HG02973 (cell line): ENCODE data around the gene WNK2.

ENCODE experiments used
- ATAC-seq: cut with Tn5 transposase; IDR thresholded peaks from one replicate; pipeline ENCODE4 v1.9.1; 2021; ENCODE audit warnings: moderate library complexity; ENCODE audit not compliant: unreplicated experiment

Gene WNK2

DNA sequence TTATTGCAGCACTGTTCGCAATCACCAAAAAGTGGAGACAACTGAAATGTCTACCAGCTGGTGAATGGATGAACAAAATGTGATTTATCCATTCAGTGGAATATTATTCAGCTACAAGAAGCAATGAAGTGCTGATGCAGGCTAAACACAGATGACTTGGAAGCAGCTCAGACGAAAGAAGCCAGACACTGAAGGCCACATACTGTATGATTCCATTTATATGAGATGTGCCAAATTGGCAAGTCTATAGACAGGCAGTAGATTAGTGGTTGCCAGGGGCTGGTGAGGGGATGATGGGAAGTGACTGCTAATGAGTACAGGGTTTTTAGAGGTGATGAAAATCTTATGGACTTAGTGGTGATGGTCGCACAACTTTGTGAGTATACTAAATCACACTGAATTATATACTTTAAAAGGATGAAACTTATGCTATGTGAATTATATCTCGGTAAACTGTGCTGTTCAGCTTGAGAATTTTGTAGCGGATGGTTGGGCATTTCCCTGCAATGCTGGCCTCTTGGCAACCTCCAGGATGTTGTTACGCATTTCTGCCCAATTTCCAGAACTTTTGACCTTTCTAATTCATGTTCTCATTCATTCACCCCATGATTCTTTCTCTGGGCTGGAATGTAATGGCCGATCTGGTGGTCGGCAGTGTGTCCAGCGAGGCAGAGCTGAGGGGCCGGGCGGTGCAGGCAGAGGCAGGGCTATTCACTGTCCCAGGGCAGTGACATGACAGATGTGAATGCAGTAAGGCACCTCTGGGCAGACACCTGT, 22.0 kb upstream of the WNK2 start:
- ATAC-seq: no peak

DNA sequence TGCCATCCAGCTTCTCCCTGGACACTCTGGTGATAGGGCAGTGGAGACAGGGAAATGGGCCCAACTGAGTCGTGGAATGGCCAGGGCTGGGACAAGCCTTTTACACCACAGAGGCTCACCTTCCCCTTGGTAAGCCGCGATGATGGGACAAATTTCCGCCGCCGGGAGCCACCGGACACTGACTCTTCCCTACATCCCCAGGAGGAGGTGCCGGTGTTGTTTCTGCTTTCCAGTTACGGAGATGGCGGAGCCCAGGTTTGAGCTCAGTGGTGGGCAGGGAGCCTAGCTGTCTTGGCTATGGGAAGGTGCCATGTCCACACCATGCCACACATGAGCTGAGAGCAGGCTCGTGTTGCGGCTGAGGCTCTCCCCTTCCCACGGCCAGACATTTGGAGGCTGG, 19.9 kb upstream of the WNK2 start:
- ATAC-seq: no peak

DNA sequence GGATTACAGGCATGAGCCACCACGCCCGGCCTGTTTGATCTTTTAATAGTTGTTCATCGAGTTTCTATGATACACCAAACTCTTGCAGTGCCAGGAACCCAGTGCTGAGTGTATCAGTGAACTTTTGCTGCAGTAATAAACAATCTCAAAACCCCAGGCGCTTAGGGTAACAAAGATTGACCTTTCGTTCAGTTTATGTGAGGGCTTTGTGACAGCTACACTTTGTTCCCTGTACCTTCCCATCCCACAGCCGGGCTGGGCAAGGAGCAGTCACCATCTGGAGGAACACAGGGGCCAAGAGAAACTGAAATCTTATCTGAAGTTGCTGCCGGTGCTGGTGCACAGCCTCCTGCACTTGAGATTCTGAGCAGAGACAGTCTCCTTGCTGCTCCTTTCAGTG, 17.2 kb upstream of the WNK2 start:
- ATAC-seq: no peak

DNA sequence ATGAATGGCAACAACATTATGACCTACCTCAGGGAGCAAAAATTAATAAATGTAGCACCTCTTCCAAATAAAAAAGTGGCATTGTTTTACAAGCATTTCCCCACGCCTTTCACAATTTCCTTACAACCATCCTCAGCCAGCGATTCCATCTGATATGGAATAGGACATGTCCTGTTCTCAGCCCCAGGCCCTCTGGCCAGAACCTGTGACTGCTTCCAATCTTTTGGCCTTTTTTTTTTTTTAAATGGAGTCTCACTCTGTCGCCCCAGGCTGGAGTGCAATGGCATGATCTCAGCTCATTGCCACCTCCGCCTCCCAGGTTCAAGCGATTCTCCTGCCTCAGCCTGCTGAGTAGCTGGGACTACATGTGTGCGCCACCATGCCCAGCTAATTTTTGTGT, 16.8 kb upstream of the WNK2 start:
- no peak for ATAC-seq

DNA sequence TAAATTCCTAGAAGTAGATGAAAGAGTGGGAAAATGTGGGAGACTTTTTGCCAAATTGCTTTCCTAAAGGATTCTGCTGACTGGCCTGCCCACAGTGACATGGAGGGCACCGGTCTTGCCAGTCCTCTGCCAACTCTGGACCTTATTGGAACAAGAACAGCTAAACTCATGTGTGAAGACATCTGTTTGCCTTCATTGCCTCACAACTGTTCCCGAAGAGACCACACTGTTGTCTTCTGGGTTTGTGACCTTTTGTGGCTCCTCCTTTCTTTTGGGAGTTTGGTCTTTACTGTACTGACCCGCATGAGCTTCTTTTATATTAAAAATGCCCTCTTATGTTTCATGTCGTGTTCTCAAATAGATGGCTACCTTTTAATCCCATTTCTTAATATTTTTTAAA, 16.1 kb upstream of the WNK2 start:
- ATAC-seq: no peak

DNA sequence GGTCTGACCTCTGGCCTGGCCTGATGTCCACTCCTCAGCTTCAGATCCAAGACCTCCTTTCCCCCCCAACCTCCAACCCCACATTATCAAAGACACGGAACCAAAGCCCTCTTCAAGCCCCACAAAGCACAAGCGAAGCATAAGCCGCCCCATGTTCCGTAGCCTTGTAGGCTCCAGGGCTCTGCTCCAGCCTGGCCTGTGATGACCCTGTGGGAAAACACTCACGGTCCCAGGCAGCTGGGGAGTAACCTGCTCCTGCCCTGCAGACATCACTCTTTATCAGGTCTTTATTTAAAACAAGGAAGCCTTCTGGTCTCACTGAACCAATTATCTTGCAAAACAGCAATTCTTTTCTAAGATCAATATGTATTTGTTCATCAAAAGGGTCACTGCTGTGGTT, 15.4 kb upstream of the WNK2 start:
- no peak for ATAC-seq

DNA sequence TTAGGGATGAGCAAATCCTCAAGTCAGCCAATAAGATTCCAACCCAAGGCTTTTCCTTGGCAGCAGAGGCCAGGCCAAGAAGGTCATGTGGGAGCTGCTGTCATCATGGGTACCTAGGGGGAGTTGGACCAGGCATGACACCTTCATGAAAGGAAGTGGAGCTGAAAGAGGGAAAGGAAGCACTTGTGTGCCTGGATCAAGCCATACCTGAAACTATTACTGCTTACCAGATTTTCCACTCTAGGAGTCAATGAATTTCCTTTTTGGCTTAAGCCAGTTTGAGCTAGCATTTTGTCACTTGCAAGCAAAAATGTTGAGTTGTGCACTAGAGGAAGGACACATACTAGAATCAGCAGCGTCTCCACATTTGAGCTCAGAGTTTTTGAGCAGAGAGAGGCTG, 14.5 kb upstream of the WNK2 start:
- ATAC-seq: no peak

DNA sequence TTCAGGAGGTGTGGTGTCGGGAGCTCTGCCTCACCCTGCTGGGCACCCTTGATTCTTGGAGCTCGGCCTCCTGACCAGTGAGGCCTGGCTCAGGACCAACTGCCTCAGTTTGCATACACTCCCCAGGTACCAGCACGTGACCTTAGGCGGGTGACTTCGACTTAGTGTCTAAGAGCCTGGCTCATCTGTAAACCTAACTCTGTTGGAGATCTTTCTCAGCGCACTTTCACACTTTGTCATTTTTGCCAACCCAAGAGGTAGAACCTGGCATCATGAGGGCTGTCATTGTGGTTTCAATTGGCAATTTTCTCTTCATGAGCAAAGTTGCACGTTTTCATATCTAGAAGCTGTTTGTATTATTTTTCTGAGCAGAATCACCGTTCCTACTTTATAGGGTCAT, 13.4 kb upstream of the WNK2 start:
- no peak for ATAC-seq

DNA sequence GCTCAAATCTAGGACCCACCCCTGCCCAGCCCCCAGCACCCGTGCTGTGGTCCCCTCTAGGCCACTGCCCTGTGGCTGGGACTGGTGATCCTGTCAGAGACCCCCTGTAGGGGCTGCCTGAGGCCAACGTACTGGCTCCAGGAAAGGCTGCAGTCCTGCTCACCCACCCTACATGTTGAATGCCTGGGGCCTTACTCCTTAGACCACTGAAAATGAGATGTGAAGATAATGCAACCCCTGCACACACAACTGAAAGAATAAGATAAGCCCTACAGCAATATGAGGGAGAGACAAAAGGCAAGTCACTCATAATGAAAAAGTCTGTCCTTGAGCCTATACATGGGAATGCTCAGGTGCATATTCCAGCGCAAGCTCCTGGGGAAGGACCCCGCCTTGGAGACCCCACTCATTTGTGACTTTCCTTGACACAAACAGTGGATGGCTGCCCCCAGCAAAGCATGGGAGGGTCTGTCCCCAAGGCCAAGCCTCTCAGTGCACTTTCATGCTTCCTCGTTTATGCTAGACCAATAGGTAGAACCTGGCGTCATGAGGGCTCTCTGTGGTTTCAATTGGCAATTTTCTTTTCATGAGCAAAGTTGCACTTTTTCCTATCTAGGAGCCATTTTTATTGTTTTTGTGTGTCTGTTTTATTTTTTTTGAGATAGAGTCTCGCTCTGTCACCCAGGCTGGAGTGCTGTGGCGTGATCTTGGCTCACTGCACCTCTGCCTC, 12.5 kb upstream of the WNK2 start:
- ATAC-seq: no peak

DNA sequence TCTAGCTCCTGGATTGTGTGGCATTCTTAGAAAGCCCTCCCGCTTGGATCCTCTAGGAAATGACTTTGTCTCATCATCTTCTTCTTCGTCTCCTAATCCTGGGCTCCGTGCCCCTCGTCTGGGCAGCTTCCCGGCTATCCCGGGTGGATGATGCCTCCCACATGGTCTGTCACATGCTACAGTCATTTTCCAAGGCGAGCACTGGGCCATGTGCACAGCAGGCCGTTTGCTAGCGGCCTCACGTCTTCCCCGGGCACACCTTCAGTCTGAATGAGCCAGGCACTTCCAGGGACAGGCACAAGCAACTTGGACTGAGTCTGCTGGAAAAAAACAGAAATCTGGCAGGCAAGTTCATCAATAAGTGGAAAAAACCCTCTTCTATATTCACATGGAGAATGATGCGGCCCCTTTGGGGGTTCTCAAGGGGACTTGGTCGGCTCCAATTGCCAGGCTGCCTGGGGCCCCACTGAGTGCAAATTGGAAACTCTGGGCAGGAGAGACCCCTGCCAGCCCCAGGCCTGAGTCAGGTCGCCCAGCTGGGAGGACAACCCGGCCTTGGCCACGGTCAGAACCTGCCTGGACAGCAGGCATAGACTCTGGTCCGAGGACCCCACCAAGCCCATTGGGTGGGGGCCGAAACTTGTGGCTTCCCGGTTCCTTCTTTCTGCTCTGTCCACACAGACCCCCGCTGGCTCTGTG, 11.1 kb upstream of the WNK2 start:
- ATAC-seq: no peak

DNA sequence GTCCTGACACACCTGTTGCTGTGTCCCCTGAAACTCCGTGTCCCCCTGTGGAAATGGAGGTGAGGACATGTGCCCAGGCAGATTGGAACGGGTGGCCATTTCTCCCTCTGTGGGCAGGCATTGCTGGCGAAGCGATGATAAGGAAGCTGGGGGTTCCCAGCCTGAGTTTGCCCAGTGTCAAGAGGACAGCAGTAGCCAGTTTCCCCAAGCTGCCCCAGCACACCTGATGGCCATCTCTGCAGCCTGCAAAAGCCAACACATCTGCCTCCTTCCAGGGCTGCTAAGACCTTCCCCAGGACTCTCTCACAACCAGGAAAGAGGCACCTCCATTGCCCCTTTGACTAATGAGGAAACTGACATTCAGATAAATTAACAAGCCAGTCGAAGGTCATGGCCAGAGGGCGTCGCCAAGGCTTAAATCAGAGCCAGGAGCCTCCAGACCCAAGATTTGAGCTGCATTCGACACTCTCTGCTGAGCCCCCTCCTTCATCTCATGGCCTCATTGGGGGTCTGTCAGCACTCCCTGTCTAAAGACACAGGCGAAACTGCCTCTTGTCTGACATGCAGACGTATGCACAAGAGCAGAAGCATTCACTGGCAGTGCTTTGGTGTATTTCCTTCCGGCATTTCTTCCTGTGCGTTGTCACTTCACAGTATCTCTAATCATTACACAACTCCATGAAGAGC, 10.4 kb upstream of the WNK2 start:
- ATAC-seq: no peak

DNA sequence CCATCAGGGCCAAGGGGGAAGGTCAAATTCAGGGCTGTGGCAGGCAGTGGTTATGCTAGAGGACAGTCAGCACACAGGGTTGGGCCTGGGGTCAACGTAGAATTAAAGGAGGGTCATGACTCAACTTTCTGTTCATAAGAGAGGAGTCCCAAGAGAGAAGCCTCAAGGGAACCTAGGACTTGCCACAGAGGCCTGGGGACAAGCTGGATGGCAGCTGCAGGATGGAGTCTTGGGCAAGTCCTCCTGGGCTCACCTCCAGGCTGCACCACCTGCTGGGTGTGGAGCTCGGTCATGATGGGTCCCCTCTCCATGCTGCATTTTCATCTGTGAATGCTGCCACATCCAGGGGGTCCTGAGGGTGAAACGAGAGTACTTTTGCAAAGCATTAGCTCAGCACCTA, 9.0 kb upstream of the WNK2 start:
- ATAC-seq: no peak

DNA sequence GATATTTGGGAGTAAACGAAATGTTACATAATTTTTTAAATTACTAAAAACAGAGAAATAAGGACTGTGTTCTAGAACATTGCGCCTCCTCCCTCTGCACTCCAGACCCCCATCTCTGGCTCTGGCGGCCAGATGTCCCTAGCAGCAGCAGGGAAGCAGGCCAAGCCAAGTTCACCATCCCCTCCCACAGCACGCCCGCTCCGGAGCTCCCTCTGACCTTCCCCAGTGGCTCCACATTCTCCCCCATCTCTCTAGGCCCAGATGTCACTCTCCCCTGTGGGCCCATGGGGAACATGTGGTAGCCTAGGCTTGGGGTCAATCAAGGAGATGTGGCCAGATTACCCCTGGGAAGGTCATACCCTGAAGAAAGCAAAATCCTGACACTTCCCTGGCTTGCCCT, 6.3 kb upstream of the WNK2 start:
- no peak for ATAC-seq

DNA sequence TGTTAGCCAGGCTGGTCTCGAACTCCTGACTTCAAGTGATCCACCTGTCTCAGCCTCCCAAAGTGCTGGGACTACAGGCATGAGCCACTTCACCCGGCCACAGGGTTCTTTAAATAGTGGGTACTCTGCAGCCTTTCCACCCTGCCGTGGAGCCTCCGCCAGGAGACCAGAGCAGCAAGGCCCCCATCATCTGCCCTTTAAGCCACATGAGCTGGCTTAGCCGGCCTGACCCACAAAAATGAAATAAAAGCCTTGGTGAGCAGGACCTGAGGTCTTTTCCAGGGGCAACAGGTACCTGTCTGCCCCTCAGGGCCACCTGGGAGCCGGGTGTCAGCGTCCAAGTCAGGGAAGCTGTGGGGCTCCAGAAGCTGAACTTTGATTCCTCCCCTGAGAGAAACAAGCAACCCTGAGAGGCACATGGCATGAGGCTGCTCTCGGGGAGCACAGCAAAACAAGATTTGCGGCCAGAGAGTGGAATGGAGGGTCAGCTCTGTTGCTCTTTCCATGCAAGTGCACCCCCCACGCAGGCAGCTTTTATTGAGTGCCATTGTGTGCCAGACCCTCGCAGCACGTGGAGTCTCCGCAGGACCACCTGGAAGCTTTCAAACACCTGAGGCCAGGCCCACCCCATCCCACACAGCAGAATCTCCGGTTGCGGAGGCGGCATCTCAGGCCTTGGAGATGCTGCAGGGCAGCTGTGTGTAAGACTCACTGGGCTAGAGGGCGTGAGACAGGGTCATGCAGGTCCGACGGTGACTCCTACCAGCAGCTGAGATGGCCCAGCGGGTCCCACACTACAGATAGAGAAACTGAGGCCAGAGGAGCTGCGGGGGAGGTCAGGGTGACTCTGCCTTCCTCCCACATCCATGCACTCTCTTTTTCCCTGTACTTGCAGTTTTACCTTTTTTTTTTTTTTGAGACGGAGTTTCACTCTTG, 4.8 kb upstream of the WNK2 start:
- no peak for ATAC-seq

DNA sequence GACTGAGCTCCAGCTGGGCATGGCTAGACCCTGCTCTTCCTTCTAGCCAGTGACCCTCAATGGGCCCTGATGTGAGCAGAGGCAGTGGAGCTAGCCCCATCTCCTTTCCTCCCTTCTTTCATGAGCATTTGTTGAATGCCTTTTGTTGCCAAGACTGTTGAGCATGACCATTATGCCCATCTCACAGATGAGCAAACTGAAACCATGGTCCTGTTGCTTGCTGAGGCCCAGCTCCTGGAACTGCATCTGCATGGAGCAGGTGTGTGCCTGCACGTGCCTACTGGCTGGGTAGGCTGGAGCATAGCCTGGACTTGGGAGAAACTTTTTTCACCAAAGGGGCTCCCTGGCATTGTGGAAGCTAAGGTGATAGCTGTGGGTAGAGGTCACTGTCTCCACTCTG, 3.0 kb upstream of the WNK2 start:
- no peak for ATAC-seq

DNA sequence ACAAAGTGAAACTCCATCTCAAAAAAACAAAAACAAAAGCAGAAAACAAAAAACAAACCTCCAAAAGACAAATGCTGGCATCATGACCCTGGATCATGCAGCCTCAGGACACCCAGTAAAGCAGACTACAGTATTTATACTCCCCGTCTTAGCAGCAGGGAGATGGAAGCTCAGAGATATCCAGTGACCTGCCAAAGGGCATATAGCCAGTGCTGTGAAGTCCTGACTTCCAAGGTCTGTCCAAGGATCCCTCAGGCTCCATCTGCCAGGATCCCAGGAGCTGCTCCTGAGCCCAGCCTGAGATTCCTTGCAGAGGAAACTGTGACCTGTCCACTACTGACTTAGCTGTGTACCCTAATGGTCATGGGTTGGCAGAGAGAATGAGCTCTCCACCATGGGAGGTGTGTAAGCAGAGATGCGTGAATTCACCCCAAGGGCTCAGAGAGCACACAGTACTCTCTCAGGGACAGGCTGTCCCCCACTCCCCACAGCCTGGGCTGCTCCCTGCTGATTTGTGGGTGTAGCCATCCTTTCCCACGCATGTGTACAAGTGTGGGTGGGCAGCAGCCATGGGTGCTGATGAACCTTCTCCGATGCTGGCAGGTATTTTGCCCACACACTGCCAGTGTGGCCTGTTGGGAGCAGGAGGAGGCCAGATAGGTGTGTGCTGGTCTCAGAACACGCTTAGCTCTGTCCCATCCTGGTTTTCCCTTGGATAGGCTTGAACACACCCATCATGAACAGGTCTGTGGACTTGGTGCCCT, 2.1 kb upstream of the WNK2 start:
- ATAC-seq: no peak

DNA sequence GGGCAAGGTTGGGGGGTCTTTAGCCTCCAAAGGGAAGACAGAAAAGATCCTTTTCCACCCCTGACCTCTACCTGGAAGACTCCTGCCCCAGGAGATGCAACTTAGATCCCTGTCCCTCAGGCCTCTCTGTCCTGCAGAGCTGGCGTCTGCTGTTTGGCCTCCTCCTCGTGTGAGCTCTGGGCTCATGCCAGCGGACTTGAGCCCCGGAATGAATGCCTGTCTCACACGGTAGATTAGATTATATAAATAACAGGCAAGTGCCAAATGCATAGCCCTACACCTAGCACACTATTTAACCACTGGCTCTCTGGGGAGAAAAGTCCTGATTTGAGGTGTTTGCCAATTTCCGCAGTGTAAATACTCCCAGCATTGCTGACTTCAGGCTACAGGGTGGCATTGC, 1.4 kb upstream of the WNK2 start:
- ATAC-seq: no peak

DNA sequence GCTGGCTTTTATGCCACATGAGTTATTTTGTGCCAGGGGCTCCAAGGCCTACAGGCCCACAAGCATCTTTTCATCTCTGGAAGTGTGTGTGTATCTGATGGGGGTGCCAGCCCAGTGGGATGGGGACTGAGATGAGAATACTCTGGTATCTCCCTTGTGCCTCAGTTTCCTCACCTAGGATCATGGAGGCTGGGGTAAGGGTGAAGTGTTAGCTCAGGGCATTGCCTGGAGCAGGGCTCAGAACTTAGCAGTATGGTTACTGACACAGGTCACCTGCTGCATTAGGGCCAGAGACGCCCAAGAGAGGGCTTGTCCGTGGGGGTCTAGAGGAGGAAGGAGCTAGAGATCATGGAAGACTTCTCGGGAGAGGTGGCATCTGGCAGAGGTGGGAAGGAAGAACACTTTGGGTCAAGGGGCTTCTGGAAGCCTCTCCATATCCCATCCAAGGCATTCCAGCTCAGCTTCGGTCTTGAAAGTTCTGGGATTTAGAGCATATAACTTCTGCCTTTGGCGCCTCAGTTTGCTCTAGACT, 742 bp upstream of the WNK2 start:
- ATAC-seq: no peak

DNA sequence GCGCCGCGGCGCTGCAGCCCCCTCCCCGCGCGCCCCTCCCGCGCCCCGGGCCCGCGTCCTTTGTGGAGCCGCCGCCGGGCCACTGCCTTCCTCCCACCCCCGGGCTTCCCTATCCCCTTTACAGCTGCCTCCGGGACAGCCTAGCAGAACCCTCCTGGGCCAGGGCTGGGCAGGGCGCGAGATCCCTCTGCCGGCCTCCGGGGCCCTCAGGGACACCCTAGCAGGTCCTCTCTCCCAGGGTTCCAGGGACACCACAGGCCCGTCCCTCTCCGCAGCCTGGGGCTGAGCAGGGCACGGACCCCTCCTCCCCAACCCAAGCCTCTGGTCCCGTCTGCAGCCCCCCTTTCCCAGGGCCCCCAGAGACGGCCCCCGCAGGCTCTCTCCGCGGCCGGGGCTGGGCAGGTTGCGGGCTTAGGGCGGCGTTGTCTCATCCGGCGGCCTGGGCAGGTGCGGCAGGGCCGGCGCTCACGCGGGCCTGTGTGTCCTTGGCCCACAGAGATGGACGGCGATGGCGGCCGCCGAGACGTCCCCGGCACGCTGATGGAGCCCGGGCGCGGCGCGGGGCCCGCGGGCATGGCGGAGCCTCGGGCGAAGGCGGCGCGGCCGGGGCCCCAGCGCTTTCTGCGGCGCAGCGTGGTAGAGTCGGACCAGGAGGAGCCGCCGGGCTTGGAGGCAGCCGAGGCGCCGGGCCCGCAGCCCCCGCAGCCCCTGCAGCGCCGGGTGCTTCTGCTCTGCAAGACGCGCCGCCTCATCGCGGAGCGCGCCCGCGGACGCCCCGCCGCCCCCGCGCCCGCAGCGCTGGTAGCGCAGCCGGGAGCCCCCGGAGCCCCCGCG, 710 bp downstream of the WNK2 start:
- ATAC-seq: no peak
